WTC11 (cell line): ENCODE results near the gene TBCE.

Source experiments
- RORB ChIP-seq: fragments of 250-450 bp; sonication (Bioruptor Pico); IDR thresholded peaks from 2 replicates; pipeline ENCODE4 v1.9.0; 2021; ENCODE audit warnings: mild to moderate bottlenecking
- ZNF423 ChIP-seq: fragments of 250-450 bp; sonication (Bioruptor Pico); IDR thresholded peaks from 2 replicates; pipeline ENCODE4 v2.1.2; 2022; ENCODE audit warnings: mild to moderate bottlenecking, moderate library complexity
- TF ChIP-seq, protein P1 (sequence below): fragments of 200-600 bp; IDR thresholded peaks from 2 replicates; pipeline ENCODE4 v1.8.0; 2022; ENCODE audit warnings: antibody characterized with exemption

DNA sequence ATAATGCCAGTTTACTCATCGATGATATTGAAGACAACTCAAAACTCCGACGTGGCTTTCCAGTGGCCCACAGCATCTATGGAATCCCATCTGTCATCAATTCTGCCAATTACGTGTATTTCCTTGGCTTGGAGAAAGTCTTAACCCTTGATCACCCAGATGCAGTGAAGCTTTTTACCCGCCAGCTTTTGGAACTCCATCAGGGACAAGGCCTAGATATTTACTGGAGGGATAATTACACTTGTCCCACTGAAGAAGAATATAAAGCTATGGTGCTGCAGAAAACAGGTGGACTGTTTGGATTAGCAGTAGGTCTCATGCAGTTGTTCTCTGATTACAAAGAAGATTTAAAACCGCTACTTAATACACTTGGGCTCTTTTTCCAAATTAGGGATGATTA lies 25.2 kb upstream of the TBCE start:
- TF ChIP-seq, protein P1, sequence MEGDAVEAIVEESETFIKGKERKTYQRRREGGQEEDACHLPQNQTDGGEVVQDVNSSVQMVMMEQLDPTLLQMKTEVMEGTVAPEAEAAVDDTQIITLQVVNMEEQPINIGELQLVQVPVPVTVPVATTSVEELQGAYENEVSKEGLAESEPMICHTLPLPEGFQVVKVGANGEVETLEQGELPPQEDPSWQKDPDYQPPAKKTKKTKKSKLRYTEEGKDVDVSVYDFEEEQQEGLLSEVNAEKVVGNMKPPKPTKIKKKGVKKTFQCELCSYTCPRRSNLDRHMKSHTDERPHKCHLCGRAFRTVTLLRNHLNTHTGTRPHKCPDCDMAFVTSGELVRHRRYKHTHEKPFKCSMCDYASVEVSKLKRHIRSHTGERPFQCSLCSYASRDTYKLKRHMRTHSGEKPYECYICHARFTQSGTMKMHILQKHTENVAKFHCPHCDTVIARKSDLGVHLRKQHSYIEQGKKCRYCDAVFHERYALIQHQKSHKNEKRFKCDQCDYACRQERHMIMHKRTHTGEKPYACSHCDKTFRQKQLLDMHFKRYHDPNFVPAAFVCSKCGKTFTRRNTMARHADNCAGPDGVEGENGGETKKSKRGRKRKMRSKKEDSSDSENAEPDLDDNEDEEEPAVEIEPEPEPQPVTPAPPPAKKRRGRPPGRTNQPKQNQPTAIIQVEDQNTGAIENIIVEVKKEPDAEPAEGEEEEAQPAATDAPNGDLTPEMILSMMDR, result no peak
- TF ChIP-seq ZNF423 (CRISPR knock-in tag) (no peak), RORB (CRISPR knock-in tag) (no peak)
